ENCODE results near the gene ARHGEF4. TPM values are rescaled to one million over a fixed set of nuclear protein-coding genes. Genes with fewer than 3 reads are reported as not detected.

The ARHGEF4 gene
- total RNA-seq, 1 experiment from 2014 or later = 20.0 TPM

DNA sequence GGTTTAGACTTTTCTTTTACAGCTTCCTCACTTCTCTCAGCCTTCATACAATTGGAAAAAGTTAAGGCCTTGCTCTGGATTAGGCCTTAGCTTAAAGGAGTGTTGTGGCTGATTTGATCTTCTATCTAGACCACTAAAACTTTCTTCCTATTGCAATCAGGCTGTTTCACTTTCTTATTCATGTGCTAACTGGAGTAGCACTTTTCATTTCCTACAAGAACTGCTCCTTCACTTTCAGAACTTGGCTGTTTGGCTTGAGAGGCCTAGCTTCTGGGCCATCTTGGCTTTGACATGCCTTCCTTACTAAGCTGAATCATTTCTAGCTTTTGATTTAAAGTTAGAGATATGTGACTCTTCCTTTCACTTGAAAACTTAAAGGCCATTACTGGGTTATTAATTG lies 114.3 kb downstream of the ARHGEF4 start:
- no peak overlapping the region for H3K27ac ChIP-seq

GRCh38 chr2:130954873-130955272 lies 118.2 kb downstream of the ARHGEF4 start:
- H2AFZ ChIP-seq = no peak overlapping the region
- H3K27ac ChIP-seq = no peak overlapping the region
- no peak for TF ChIP-seq EZH2 (IDR thresholded peaks at IDR 0.05; ENCODE audit: low read depth)
- no peak for TF ChIP-seq CTCF (conservative IDR thresholded peaks at IDR 0.05)
- no peaks in the 10 kb centered on the region for H3K79me2 ChIP-seq (ENCODE audit: low read depth)
- no peaks in the 10 kb centered on the region for H3F3A ChIP-seq (ENCODE audit: insufficient read depth, low read depth)
- no peak for DNase-seq
- H3K27me3 ChIP-seq (ENCODE audit: insufficient read depth, low read depth) = no peaks in the 10 kb centered on the region
- H3K9me2 ChIP-seq (ENCODE audit: insufficient read depth) = no peaks in the 10 kb centered on the region
- no peak overlapping the region for H3K4me2 ChIP-seq
- intact Hi-C loops (cut with micrococcal nuclease; ENCODE audit: unreplicated experiment) = no loop called here
- POLR2A ChIA-PET (ENCODE audit: unreplicated experiment) = no interaction called here
- CTCF ChIA-PET = no interaction called here
- H3K36me3 ChIP-seq (ENCODE audit: low read depth) = no peaks in the 10 kb centered on the region
- H3K4me3 ChIP-seq = no peak overlapping the region
- 0 out of 2 replicates have a peak, but pooled peaks cover 3% of the 10 kb centered on the region for H3K9me3 ChIP-seq (ENCODE audit: insufficient read depth, low read depth)
- no TSS peak for BruUV-seq (replicated peaks)
- H3K4me1 ChIP-seq (replicated peaks; ENCODE audit: insufficient read depth) = no peaks in the 10 kb centered on the region
- H4K20me1 ChIP-seq (ENCODE audit: insufficient read depth) = no peaks in the 10 kb centered on the region

More for the DNA sequence above, 114.3 kb downstream of the ARHGEF4 start:
- ChIA-PET POLR2A (ENCODE audit: unreplicated experiment) (no interaction called here), CTCF (no interaction called here)
- intact Hi-C loops (cut with micrococcal nuclease; ENCODE audit: unreplicated experiment) = no loop called here
- no peaks in the 10 kb centered on the region for H3K79me2 ChIP-seq (ENCODE audit: low read depth)
- TF ChIP-seq CTCF (conservative IDR thresholded peaks at IDR 0.05) (no peak), EZH2 (IDR thresholded peaks at IDR 0.05; ENCODE audit: low read depth) (no peak)
- H4K20me1 ChIP-seq (ENCODE audit: insufficient read depth) = no peaks in the 10 kb centered on the region
- H2AFZ ChIP-seq = no peak overlapping the region
- H3K9me2 ChIP-seq (ENCODE audit: insufficient read depth) = no peaks in the 10 kb centered on the region
- no peak overlapping the region for H3K4me3 ChIP-seq
- H3K27me3 ChIP-seq (ENCODE audit: insufficient read depth, low read depth) = no peaks in the 10 kb centered on the region
- H3K4me1 ChIP-seq (replicated peaks; ENCODE audit: insufficient read depth) = no peaks in the 10 kb centered on the region
- no peak for DNase-seq
- no peaks in the 10 kb centered on the region for H3K36me3 ChIP-seq (ENCODE audit: low read depth)
- no TSS peak for BruUV-seq (replicated peaks)
- 0 out of 2 replicates have a peak, but pooled peaks cover 3% of the 10 kb centered on the region for H3K9me3 ChIP-seq (ENCODE audit: insufficient read depth, low read depth)
- no peak overlapping the region for H3K4me2 ChIP-seq
- no peaks in the 10 kb centered on the region for H3F3A ChIP-seq (ENCODE audit: insufficient read depth, low read depth)

DNA sequence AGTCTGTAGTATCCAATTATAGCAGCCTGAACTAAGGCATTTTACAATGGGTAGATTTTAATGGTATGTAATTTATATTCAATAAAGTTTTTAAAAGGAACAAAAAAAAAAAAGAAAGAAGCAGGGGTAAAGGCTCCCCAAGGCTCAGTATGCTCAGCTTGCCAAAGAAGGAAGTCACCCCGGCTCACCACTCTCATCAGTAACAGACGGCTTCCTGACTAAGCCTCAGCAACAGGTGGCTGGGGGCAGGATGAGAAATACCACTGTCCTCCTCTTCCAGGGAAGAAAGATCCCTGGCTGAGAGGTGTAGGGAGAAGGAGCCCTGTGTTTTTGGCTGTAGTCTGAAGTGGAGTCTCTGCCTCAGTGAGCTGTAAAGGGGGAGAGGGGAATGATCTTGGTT lies 121.2 kb downstream of the ARHGEF4 start:
- intact Hi-C loops (cut with micrococcal nuclease; ENCODE audit: unreplicated experiment) = no loop called here
- Histone ChIP-seq H3K4me2 (no peak overlapping the region), H2AFZ (no peak overlapping the region), H3K79me2 (ENCODE audit: low read depth) (no peaks in the 10 kb centered on the region), H3K27me3 (ENCODE audit: insufficient read depth, low read depth) (no peaks in the 10 kb centered on the region), H3K4me3 (no peak overlapping the region), H3K36me3 (ENCODE audit: low read depth) (no peaks in the 10 kb centered on the region), H3K27ac (no peak overlapping the region), H3F3A (ENCODE audit: insufficient read depth, low read depth) (no peaks in the 10 kb centered on the region), H3K9me3 (ENCODE audit: insufficient read depth, low read depth) (no peaks in the 10 kb centered on the region), H3K9me2 (ENCODE audit: insufficient read depth) (no peaks in the 10 kb centered on the region), H3K4me1 (replicated peaks; ENCODE audit: insufficient read depth) (no peaks in the 10 kb centered on the region), H4K20me1 (ENCODE audit: insufficient read depth) (no peaks in the 10 kb centered on the region)
- ChIA-PET POLR2A (ENCODE audit: unreplicated experiment) (no interaction called here), CTCF (no interaction called here)
- DNase-seq = no peak
- no TSS peak for BruUV-seq (replicated peaks)
- TF ChIP-seq EZH2 (IDR thresholded peaks at IDR 0.05; ENCODE audit: low read depth) (no peak), CTCF (conservative IDR thresholded peaks at IDR 0.05) (no peak)
